SK-N-SH (cell line): Measurements from ENCODE around the gene GRM7.

ENCODE experiments used
- CTCF ChIP-seq: fragments of 200-600 bp; sonication (generic); IDR thresholded peaks from 2 replicates; pipeline ENCODE4 v1.6.1; 2017; ENCODE audit warnings: antibody characterized with exemption, mild to moderate bottlenecking, moderate library complexity
- MXI1 ChIP-seq: IDR thresholded peaks from 2 replicates; pipeline ENCODE4 v1.6.1; 2012; ENCODE audit warnings: mild to moderate bottlenecking, low read depth, low read length, improper control_type of control experiment

DNA sequence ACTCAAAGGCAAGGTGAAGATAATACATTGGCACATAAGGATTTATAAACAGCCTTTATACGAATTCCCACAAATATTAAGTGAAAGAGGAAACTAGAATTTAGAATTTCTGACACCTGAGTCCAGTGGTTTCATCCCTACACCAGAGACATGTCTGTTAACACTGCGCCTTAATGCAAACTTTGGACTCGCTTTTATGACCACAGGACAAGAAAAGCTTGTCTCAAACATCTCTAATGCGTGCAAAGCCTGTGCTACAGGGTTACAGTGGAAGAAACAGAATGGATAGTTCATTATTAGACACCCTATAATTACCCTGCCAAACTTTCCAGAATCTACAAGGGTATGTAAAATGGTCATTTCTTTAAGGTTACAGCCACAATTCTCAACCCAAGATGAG is 802.9 kb downstream of the GRM7 start:
- no peak for TF ChIP-seq CTCF
- no peak for TF ChIP-seq MXI1
